Breast epithelium (tissue), 4 donors: ENCODE measurements around the gene CDK19. TPM values are rescaled to one million over a fixed set of nuclear protein-coding genes. Genes with fewer than 3 reads are reported as not detected.
A peak's percentile ranks its signal among the peaks of the same experiment; 100 is the strongest.

Experiments used
- DNase-seq, 2 donors: peaks; one replicate each; pipeline ENCODE4 v3.0.0-alpha.2; 2019; ENCODE audit warnings: low spot score in 2 of 2
- H3K27ac ChIP-seq, 2 donors: fragments of 200-600 bp; sonication (generic) in 1 of 2; one replicate each; pipeline ENCODE4 v1.5.1; 2016 to 2019; ENCODE audit warnings: mild to moderate bottlenecking in 1 of 2
- H3K27me3 ChIP-seq, 2 donors: fragments of 200-600 bp; sonication (generic) in 1 of 2; one replicate each; pipeline versions ENCODE4 v1.5.1 to v1.6.0; 2017 to 2019; ENCODE audit warnings: control low read depth in 1 of 2, mild to moderate bottlenecking in 1 of 2
- H3K36me3 ChIP-seq: fragments of 200-600 bp; one replicate; pipeline ENCODE4 v1.5.1; 2019
- H3K4me1 ChIP-seq, 2 donors: fragments of 200-600 bp; sonication (generic); one replicate each; pipeline ENCODE4 v1.5.1; 2016 to 2019; ENCODE audit warnings: control low read depth in 1 of 2
- H3K4me3 ChIP-seq, 3 donors: fragments of 200-600 bp; sonication (generic); 1 replicate in 2 of 3; 2 replicates in 1 of 3; pipeline ENCODE4 v1.5.1; 2016 to 2019; ENCODE audit warnings: mild to moderate bottlenecking in 3 of 3, moderate library complexity in 2 of 3
- H3K9me3 ChIP-seq, 2 donors: fragments of 200-600 bp; sonication (generic) in 1 of 2; one replicate each; pipeline ENCODE4 v1.5.1; 2016 to 2019; ENCODE audit warnings: control low read depth in 1 of 2
- POLR2A ChIP-seq: fragments of 450-650 bp; IDR thresholded peaks from one replicate; pipeline ENCODE4 v1.6.1; 2016; ENCODE audit warnings: antibody characterized with exemption, mild to moderate bottlenecking, moderate library complexity
- POLR2AphosphoS5 ChIP-seq, 3 donors: sonication (generic); formaldehyde crosslinking; IDR thresholded peaks; one replicate each; pipeline ENCODE4 v1.6.1; 2017; ENCODE audit warnings: antibody characterized with exemption in 3 of 3
- intact Hi-C: fragments of 100-400 bp; cut with DNase I; formaldehyde crosslinking; loops from one replicate; pipeline ENCODE4 v1.15.1; 2023; ENCODE audit warnings: low total_unique reads
- total RNA-seq, 3 donors: library from RNA; depleted of rRNA; stranded (reverse); fragments of >200 nt; gene quantifications; one replicate each; pipeline ENCODE4 v1.1.0, GENCODE V29; 2016
- TF ChIP-seq, protein P1 (sequence below), 3 donors: fragments of 450-650 bp; IDR thresholded peaks; one replicate each; pipeline ENCODE4 v1.5.1; 2016 to 2017; ENCODE audit warnings: antibody characterized with exemption in 3 of 3, mild to moderate bottlenecking in 3 of 3, moderate library complexity in 3 of 3

The CDK19 gene
- total RNA-seq, 3 donors from 2014 or later, result 14.1 to 17.9 (median 17.9) TPM

DNA sequence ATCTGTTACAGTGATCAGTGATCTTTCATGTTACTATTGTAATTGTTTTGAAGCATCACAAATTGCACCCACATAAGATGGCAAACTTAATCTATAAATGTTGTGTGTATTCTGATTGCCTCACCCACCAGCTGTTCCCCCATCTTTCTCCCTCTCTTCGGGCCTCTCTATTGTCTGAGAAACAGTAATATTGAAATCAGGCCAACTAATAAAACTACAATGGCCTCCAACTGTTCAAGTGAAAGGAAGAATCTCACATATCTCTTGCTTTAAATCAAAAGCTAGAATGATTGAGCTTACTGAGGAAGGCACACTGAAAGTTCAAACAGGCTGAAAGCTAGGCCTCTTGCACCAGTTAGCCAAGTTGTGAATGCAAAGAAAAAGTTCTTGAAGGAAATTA is 141.2 kb downstream of the CDK19 start:
- intact Hi-C loops, result loop anchor here (10.0 kb wide), 1 partner anchor 921 kb away; no protein-coding TSS in a partner anchor
- Histone ChIP-seq H3K36me3 (no peaks in the 10 kb centered on the region), H3K27me3 (no peaks in the 10 kb centered on the region), H3K4me1 (no peaks in the 10 kb centered on the region), H3K9me3 (no peaks in the 10 kb centered on the region), H3K27ac (no peak overlapping the region), H3K4me3 (no peak overlapping the region)
- TF ChIP-seq POLR2AphosphoS5 (IDR thresholded peaks at IDR 0.05), result no peak
- no peak for TF ChIP-seq POLR2A
- TF ChIP-seq, protein P1, sequence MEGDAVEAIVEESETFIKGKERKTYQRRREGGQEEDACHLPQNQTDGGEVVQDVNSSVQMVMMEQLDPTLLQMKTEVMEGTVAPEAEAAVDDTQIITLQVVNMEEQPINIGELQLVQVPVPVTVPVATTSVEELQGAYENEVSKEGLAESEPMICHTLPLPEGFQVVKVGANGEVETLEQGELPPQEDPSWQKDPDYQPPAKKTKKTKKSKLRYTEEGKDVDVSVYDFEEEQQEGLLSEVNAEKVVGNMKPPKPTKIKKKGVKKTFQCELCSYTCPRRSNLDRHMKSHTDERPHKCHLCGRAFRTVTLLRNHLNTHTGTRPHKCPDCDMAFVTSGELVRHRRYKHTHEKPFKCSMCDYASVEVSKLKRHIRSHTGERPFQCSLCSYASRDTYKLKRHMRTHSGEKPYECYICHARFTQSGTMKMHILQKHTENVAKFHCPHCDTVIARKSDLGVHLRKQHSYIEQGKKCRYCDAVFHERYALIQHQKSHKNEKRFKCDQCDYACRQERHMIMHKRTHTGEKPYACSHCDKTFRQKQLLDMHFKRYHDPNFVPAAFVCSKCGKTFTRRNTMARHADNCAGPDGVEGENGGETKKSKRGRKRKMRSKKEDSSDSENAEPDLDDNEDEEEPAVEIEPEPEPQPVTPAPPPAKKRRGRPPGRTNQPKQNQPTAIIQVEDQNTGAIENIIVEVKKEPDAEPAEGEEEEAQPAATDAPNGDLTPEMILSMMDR (IDR thresholded peaks at IDR 0.05), result no peak
- DNase-seq, result no peak

DNA sequence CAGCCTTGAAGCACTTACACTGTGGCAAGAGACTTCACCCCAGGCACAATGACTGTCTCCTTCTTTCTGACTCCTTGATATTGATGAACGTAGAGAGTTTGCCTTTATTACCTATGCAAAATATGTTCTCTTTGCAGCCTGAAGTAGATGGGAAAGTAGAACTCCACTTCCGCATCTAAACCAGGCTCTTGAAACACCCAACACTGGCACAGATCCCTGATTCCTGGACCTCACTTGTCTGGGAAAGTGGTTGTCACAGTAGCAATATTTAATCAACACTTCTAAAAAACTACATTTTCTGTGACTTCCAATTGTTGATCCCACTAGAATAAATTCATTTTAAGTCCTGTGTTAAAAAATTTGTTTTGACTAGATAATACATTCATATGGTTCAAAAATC is 143.1 kb downstream of the CDK19 start:
- H3K9me3 ChIP-seq, result no peaks in the 10 kb centered on the region
- TF ChIP-seq POLR2A, result no peak
- TF ChIP-seq, protein P1 (IDR thresholded peaks at IDR 0.05), result no peak
- TF ChIP-seq POLR2AphosphoS5 (IDR thresholded peaks at IDR 0.05), result no peak
- H3K27ac ChIP-seq, result no peak overlapping the region
- no peak overlapping the region for H3K4me3 ChIP-seq
- intact Hi-C loops, result loop anchor here (10.0 kb wide), 1 partner anchor 923 kb away; no protein-coding TSS in a partner anchor
- no peaks in the 10 kb centered on the region for H3K27me3 ChIP-seq
- DNase-seq, result no peak
- no peaks in the 10 kb centered on the region for H3K36me3 ChIP-seq
- H3K4me1 ChIP-seq, result no peaks in the 10 kb centered on the region

DNA sequence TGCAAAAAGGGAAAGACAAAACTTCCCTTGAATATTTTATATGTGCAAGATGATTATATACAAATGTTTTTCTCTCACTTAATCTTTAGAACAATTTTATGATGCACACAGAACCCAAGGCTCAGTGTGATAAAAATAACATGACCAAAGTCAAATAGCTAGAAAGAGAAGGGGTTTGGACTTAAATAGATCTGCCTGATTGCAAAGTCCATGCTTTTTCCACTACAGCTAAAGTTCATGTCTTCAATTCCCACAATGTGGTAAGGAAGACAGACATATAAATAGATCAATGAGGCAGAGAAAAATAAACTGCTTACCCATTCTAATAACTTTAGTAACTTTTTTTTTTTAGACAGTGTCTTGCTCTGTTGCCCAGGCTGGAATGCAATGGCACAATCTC is 143.8 kb downstream of the CDK19 start:
- no peaks in the 10 kb centered on the region for H3K4me1 ChIP-seq
- no peak for DNase-seq
- no peak overlapping the region for H3K4me3 ChIP-seq
- no peaks in the 10 kb centered on the region for H3K36me3 ChIP-seq
- no peak overlapping the region for H3K27ac ChIP-seq
- intact Hi-C loops, result loop anchor here (10.0 kb wide), 1 partner anchor 923 kb away; no protein-coding TSS in a partner anchor
- no peaks in the 10 kb centered on the region for H3K9me3 ChIP-seq
- TF ChIP-seq POLR2A (no peak), POLR2AphosphoS5 (IDR thresholded peaks at IDR 0.05) (no peak)
- TF ChIP-seq, protein P1 (IDR thresholded peaks at IDR 0.05), result no peak
- no peaks in the 10 kb centered on the region for H3K27me3 ChIP-seq

DNA sequence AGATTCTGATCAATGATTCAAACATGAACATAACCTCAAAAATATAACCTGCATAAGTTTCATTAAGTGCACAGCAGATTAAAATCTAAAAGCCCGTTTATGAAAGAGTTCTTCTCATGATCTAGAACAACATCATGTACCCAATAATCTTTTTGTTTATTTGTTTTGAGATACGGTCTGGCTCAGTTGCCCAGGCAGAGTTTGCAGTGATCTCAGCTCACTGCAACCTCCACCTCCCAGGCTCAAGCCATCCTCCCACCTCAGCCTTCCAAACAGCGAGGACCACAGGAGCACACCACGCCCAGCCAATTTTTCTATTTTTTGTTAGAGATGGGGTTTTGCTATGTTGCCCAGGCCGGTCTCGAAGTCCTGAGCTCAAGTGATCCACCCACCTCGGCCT is 149.7 kb downstream of the CDK19 start:
- Histone ChIP-seq H3K27ac (no peak overlapping the region), H3K4me3 (no peak overlapping the region), H3K27me3 (no peaks in the 10 kb centered on the region), H3K9me3 (no peaks in the 10 kb centered on the region), H3K36me3 (no peaks in the 10 kb centered on the region), H3K4me1 (no peaks in the 10 kb centered on the region)
- intact Hi-C loops, result no loop called here
- DNase-seq, result no peak
- TF ChIP-seq POLR2AphosphoS5 (IDR thresholded peaks at IDR 0.05) (no peak), POLR2A (no peak)
- TF ChIP-seq, protein P1 (IDR thresholded peaks at IDR 0.05), result no peak

DNA sequence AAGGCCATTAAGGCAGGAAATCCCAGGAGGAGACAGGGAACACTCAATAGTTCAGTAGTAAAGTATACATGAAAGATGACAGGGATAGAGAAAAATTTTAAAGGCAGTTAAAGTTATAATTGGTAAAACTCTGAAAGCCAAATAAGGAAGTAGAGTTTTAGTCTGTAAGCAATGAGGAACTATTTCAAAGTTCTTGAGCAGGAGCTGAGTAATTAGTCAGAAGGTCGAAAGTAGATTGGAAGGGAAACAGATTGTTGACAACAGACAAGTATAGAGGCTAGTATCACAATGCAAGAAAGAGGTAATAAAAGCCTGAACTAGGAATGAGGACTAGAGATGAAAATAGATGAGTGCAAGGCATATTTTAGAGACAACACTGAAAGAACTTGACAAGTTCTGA is 150.3 kb downstream of the CDK19 start:
- Histone ChIP-seq H3K27me3 (no peaks in the 10 kb centered on the region), H3K27ac (peak overlapping the region in 1 of 2 donors; percentile 30), H3K4me3 (no peak overlapping the region), H3K4me1 (no peaks in the 10 kb centered on the region), H3K9me3 (no peaks in the 10 kb centered on the region), H3K36me3 (no peaks in the 10 kb centered on the region)
- intact Hi-C loops, result no loop called here
- TF ChIP-seq POLR2A, result no peak
- no peak for TF ChIP-seq POLR2AphosphoS5 (IDR thresholded peaks at IDR 0.05)
- TF ChIP-seq, protein P1 (IDR thresholded peaks at IDR 0.05), result no peak
- DNase-seq, result no peak
